MCF 10A (cell line): ENCODE data around the gene CCM2. TPM values are rescaled to one million over a fixed set of nuclear protein-coding genes. Genes with fewer than 3 reads are reported as not detected.

ENCODE experiments used
- BruUV-seq: library from RNA; stranded (reverse); fragments of 400-500 nt; replicated peaks from 2 replicates; lab custom pipeline; 2021; lab: Mats Ljungman, UMichigan
- CTCF ChIA-PET: fragments of 300-600 bp; sonication (Branson Sonifier 250); formaldehyde crosslinking; extraction: SDS; loops from one replicate; lab custom pipeline; 2021; ENCODE audit warnings: antibody characterized with exemption, inconsistent platforms; lab: Yijun Ruan, JAX
- POLR2A ChIA-PET: fragments of 300-600, 350-650 bp; sonication (Branson Sonifier 250); formaldehyde crosslinking; extraction: SDS; loops from one replicate; lab custom pipeline; 2020; ENCODE audit warnings: antibody characterized with exemption, inconsistent platforms; lab: Yijun Ruan, JAX
- DNase-seq: peaks from one replicate; pipeline ENCODE4 v3.0.0-alpha.2; 2018; ENCODE audit not compliant: unreplicated experiment
- H3K27ac Mint-ChIP-seq: one replicate; pipeline ENCODE4 v1.8.0; 2022; ENCODE audit warnings: mild to moderate bottlenecking, low read depth, mixed read lengths; ENCODE audit not compliant: unreplicated experiment
- H3K27me3 Mint-ChIP-seq: one replicate; pipeline ENCODE4 v1.8.0; 2022; ENCODE audit warnings: mixed read lengths; ENCODE audit not compliant: insufficient read depth, unreplicated experiment
- H3K36me3 Mint-ChIP-seq: one replicate; pipeline ENCODE4 v1.8.0; 2022; ENCODE audit warnings: mild to moderate bottlenecking, moderate library complexity, mixed read lengths; ENCODE audit not compliant: insufficient read depth, unreplicated experiment
- H3K4me1 Mint-ChIP-seq: one replicate; pipeline ENCODE4 v1.8.0; 2022; ENCODE audit warnings: mixed read lengths; ENCODE audit not compliant: insufficient read depth, unreplicated experiment
- H3K4me3 Mint-ChIP-seq: one replicate; pipeline ENCODE4 v1.8.0; 2022; ENCODE audit warnings: mild to moderate bottlenecking, moderate library complexity, mixed read lengths; ENCODE audit not compliant: unreplicated experiment
- H3K9me3 Mint-ChIP-seq: one replicate; pipeline ENCODE4 v1.8.0; 2022; ENCODE audit warnings: mixed read lengths; ENCODE audit not compliant: unreplicated experiment
- intact Hi-C: fragments of 100-400 bp; cut with micrococcal nuclease; formaldehyde crosslinking; loops from 2 replicates; pipeline ENCODE4 v1.14.1; 2022
- total RNA-seq: library from RNA; stranded (reverse); gene quantifications from 2 replicates; pipeline ENCODE4 v1.2.3, GENCODE V29; 2022
- TF ChIP-seq, protein P1 (sequence below): fragments of 200-600 bp; IDR thresholded peaks from one replicate; pipeline ENCODE4 v1.8.0; 2022; ENCODE audit warnings: antibody characterized with exemption, mild to moderate bottlenecking; ENCODE audit not compliant: unreplicated experiment

Gene CCM2
- total RNA-seq, 1 experiment from 2014 or later: 36.2 TPM

DNA sequence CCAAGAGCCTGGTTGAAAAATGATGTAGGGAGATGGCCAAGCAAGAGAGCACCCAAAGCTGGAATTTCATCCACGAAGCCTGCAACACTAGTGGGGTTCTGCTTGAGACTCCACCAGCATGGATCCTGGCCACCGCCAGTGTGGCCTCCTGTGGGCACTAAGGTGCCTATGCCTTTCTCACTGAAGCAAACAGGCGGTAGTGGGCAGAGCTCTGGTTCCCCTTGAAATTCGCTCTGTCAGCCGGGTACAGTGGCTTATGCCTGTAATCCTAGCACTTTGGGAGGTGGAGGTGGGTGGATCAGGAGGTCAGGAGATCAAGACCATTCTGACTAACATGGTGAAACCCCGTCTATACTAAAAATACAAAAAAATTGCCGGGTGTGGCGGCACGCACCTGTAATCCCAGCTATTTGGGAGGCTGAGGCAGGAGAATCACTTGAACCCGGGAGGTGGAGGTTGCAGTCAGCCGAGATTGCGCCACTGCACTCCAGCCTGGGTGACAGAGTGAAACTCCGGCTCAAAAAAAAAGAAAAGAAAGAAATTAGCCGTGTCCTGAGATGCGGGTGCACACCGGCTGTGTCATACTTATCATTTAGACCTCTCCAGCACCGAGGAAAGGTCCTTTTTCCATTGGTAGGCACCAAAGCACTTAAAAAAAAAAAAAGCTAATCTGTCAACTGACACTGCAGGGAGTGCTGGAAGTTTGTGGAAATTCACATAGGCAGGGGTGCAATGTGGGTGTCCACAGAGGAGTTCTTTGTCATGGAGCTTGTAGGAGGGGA lies 28.3 kb downstream of the CCM2 start:
- no peak overlapping the region for H3K27ac Mint-ChIP-seq
- intact Hi-C loops: no loop called here
- no TSS peak for BruUV-seq
- ChIA-PET CTCF (interaction anchor here (1.8 kb wide), 1 partner anchor 107 kb away, joined by 8 read pairs; no protein-coding TSS in a partner anchor), POLR2A (interaction anchor here (0.5 to 2.3 kb wide), 3 partner anchors 27 to 1224 kb away, joined by 3 to 6 read pairs (median 4); no protein-coding TSS in a partner anchor)
- H3K9me3 Mint-ChIP-seq: no peaks in the 10 kb centered on the region
- peaks cover 13% of the 10 kb centered on the region for H3K4me1 Mint-ChIP-seq
- H3K36me3 Mint-ChIP-seq: peaks cover 34% of the 10 kb centered on the region
- H3K27me3 Mint-ChIP-seq: no peaks in the 10 kb centered on the region
- no peak for DNase-seq
- no peak overlapping the region for H3K4me3 Mint-ChIP-seq
- TF ChIP-seq, protein P1, sequence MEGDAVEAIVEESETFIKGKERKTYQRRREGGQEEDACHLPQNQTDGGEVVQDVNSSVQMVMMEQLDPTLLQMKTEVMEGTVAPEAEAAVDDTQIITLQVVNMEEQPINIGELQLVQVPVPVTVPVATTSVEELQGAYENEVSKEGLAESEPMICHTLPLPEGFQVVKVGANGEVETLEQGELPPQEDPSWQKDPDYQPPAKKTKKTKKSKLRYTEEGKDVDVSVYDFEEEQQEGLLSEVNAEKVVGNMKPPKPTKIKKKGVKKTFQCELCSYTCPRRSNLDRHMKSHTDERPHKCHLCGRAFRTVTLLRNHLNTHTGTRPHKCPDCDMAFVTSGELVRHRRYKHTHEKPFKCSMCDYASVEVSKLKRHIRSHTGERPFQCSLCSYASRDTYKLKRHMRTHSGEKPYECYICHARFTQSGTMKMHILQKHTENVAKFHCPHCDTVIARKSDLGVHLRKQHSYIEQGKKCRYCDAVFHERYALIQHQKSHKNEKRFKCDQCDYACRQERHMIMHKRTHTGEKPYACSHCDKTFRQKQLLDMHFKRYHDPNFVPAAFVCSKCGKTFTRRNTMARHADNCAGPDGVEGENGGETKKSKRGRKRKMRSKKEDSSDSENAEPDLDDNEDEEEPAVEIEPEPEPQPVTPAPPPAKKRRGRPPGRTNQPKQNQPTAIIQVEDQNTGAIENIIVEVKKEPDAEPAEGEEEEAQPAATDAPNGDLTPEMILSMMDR: no peak

DNA sequence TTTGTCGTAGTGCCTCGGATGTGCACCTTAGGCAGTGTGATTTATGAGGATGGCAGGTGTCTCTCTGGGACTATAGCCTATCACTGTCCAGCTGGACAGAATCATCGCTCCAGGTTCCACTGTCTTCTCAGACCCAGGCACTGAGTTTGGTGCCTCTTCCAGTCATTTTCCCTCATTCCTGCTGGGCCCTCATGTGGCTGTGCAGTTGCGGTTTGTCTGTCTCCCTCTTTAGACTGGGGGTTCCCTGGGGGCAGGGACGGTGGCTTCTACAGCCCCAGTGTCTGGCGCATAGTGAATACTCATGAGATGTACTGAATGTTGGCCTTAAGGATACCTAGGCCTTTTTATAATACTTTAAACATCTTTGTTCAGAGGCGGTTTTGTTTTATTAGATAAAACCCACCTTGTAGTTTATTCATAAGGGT lies 28.9 kb downstream of the CCM2 start:
- no TSS peak for BruUV-seq
- CTCF ChIA-PET: interaction anchor here (1.8 kb wide), 1 partner anchor 107 kb away, joined by 8 read pairs; no protein-coding TSS in a partner anchor
- intact Hi-C loops: no loop called here
- Mint-ChIP-seq H3K4me1 (peaks cover 19% of the 10 kb centered on the region), H3K4me3 (no peak overlapping the region), H3K27ac (no peak overlapping the region), H3K36me3 (peaks cover 34% of the 10 kb centered on the region), H3K27me3 (no peaks in the 10 kb centered on the region), H3K9me3 (no peaks in the 10 kb centered on the region)
- POLR2A ChIA-PET: interaction anchor here (0.5 to 1.1 kb wide), 2 partner anchors 30 to 1224 kb away, joined by 3 to 4 read pairs; no protein-coding TSS in a partner anchor
- DNase-seq: no peak
- TF ChIP-seq, protein P1: no peak

DNA sequence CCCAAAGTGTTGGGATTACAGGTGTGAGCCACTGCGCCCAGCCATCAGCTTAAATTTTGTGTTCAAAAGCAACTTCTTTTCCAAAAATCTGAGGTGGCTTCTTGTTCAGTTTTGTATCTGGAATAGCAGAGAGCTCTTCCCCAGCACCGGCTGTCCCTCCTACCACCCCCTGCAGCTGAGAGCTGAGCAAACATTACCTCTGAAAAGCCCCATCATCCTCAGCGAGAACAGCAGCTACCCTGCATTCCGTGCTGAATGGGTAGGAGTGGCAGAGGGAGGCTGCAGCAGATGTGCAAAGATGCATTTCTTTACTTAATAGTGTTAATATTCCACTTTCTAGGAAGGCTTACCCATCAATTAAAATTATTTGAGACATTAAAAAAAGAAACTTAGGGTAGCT lies 31.8 kb downstream of the CCM2 start:
- H3K36me3 Mint-ChIP-seq: peaks cover 33% of the 10 kb centered on the region
- no peak overlapping the region for H3K4me3 Mint-ChIP-seq
- TF ChIP-seq, protein P1: no peak
- CTCF ChIA-PET: interaction anchor here (0.6 to 1.0 kb wide), 3 partner anchors 69 to 782 kb away, joined by 3 to 4 read pairs (median 3); no protein-coding TSS in a partner anchor
- H3K27ac Mint-ChIP-seq: no peak overlapping the region
- H3K9me3 Mint-ChIP-seq: no peaks in the 10 kb centered on the region
- BruUV-seq: no TSS peak
- no peak for DNase-seq
- POLR2A ChIA-PET: interaction anchor here (3.2 to 5.6 kb wide), 4 partner anchors 9 to 184 kb away, joined by 13 to 76 read pairs (median 18); partner anchors contain the start of genes CCM2 and H2AZ2
- intact Hi-C loops: no loop called here
- H3K4me1 Mint-ChIP-seq: peaks cover 39% of the 10 kb centered on the region
- no peaks in the 10 kb centered on the region for H3K27me3 Mint-ChIP-seq

DNA sequence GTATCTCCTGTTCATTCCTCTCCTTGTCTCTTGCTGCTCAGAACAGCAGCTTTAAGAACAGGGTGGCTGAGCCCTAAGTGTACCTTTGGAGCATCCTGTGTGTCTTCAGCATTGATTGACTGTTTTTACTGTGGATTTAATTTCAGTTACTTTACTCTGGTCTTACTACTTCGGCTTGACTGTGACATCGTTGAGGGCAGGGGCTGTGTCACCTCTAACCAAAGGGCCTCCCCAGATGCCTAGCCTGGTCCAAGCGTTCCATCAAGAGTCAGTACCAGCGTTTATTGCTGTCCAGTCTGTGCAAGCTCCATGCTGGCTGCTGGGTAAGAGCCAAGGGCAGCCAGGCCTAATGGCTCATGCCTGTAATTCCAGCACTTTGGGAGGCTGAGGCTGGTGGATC lies 32.4 kb downstream of the CCM2 start:
- Mint-ChIP-seq H3K4me3 (no peak overlapping the region), H3K27ac (no peak overlapping the region), H3K36me3 (peaks cover 29% of the 10 kb centered on the region), H3K4me1 (peaks cover 34% of the 10 kb centered on the region), H3K9me3 (no peaks in the 10 kb centered on the region), H3K27me3 (no peaks in the 10 kb centered on the region)
- no TSS peak for BruUV-seq
- TF ChIP-seq, protein P1: no peak
- no peak for DNase-seq
- CTCF ChIA-PET: interaction anchor here (0.6 kb wide), 2 partner anchors 463 to 782 kb away, joined by 3 to 4 read pairs; no protein-coding TSS in a partner anchor
- POLR2A ChIA-PET: interaction anchor here (2.0 to 5.6 kb wide), 5 partner anchors 9 to 185 kb away, joined by 10 to 76 read pairs (median 14); partner anchors contain the start of genes CCM2, H2AZ2 and TBRG4
- intact Hi-C loops: no loop called here
